ENCODE results near the gene MYO1F. TPM values are rescaled to one million over a fixed set of nuclear protein-coding genes. Genes with fewer than 3 reads are reported as not detected.
A peak's percentile ranks its signal among the peaks of the same experiment; 100 is the strongest.

Gene MYO1F
- total and polyA plus RNA-seq, 2 of the 13 experiments (the other 11 are each of a cell fraction or from before 2014, with no cell fraction given) = 0.09 to 0.13 TPM

DNA sequence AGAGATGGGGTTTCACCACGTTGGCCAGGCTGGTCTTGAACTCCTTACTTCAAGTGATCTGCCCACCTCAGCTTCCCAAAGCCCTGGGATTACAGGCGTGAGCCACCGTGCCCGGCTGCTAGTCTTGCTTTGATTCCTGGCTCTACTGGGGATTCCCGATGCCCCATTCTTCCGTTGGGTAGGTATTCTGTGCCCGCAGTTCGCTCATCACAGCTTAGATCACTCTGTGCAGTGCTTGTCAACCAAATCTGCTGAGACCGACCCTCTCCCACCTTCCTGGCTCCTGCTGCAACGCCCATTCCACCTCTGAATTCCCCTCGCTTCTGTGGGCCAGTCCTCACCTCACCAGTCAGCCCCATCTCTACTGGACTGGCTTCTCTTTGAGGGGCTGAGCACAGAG, 58.7 kb downstream of the MYO1F start:
- TF ChIP-seq ZNF512 (CRISPR knock-in tag; IDR thresholded peaks at IDR 0.05) (no peak), FLYWCH1 (CRISPR knock-in tag; IDR thresholded peaks at IDR 0.05) (no peak)
- no peaks in the 10 kb centered on the region for H3K36me3 ChIP-seq (replicated peaks in 1 of 2; ENCODE audit: control insufficient read depth in 1 of 2, insufficient read depth in 2 of 2, low read length in 2 of 2)
- BruUV-seq (replicated peaks) = no TSS peak
- POLR2A ChIA-PET = interaction anchor here (1.1 kb wide), 1 partner anchor 74 kb away, joined by 5 read pairs; the partner anchor contains the start of gene HNRNPM
- no peak overlapping the region for H3K9ac ChIP-seq (ENCODE audit: insufficient read depth, low read depth, low read length)
- H3K27ac ChIP-seq (ENCODE audit: extremely low read length, insufficient read depth, low read length) = no peak overlapping the region
- CTCF ChIA-PET (ENCODE audit: low intra/inter-chr PET ratio, low total read pairs) = no interaction called here
- intact Hi-C loops (cut with micrococcal nuclease; ENCODE audit: unreplicated experiment) (no loop called here), in situ Hi-C loops (cut with HindIII; ENCODE audit: extremely low pct_ligation_motif_present, low pct_unique_long_range_greater_than_20kb) (no loop called here)
- H3K4me3 ChIP-seq (replicated peaks in 1 of 3; ENCODE audit: insufficient read depth in 1 of 3, low read depth in 2 of 3, low read length in 3 of 3) = no peak overlapping the region
- no peak overlapping the region for H2AFZ ChIP-seq (ENCODE audit: low read length)
- FAIRE-seq (no peak), DNase-seq (ENCODE audit: low spot score) (no peak), ATAC-seq (no peak)
- whole genome bisulfite sequencing (ENCODE audit: low lambda C conversion rate) = 53% methylated on average over 11 of the region's 11 CpGs
- H3K9me3 ChIP-seq (ENCODE audit: low read length) = no peaks in the 10 kb centered on the region
- no peak overlapping the region for H3K4me2 ChIP-seq (ENCODE audit: low read depth, low read length)
- no peaks in the 10 kb centered on the region for H3K79me2 ChIP-seq (ENCODE audit: insufficient read depth, low read length)
- peaks cover 36% of the 10 kb centered on the region for H3K4me1 ChIP-seq (ENCODE audit: insufficient read depth, low read length)
- H4K20me1 ChIP-seq (ENCODE audit: insufficient read depth, low read length) = no peaks in the 10 kb centered on the region
- 0 out of 5 replicates have a peak, but pooled peaks cover 0 to 2% of the 10 kb centered on the region in 2 experiments for H3K27me3 ChIP-seq (ENCODE audit: control insufficient read depth in 1 of 2, insufficient read depth in 2 of 2, low read length in 2 of 2)

DNA sequence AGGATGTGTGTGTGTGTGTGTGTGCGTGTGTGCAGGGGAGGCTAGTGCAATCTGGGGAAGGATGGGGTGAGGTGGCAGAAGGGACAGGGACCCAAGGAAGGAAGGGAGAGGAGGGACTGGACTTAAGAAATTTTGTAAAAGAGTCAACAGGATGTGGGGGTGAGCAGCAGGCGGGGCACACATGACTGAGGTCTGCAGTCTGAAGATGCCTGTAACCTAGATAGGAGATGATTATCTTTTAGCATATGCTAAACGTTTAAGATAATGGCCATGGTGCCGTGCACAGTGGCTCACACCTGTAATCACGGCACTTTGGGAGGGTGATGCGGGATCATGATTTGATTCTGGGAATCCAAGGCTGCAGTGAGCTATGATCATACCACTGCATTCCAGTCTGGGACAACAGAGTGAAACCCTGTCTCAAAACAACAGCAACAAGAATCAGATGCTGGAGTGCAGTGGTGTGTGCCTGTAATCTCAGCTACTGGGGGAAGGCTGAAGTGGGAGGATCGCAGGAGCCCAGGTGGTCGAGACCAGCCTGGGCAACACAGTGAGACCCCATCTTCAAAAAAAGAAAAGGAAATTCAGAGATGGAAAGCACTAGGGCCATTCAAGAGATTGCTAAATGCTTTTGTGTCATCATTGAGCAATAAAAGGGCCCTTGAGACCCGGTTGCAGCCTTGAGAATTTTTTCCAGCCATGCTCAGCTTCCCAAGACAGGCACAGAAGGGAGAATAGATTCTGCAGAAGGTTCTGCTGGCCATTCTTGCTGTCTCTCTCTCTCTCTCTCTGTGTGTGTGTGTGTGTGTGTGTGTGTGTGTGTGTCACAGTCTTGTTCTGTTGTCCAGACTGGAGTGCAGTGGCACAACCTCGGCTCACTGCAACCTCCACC, 59.4 kb downstream of the MYO1F start:
- WGBS (ENCODE audit: low lambda C conversion rate) = 20% methylated on average over 10 of the region's 10 CpGs
- H3K79me2 ChIP-seq (ENCODE audit: insufficient read depth, low read length) = no peaks in the 10 kb centered on the region
- no TSS peak for BruUV-seq (replicated peaks)
- intact Hi-C loops (cut with micrococcal nuclease; ENCODE audit: unreplicated experiment) = no loop called here
- no peaks in the 10 kb centered on the region for H3K9me3 ChIP-seq (ENCODE audit: low read length)
- H3K27ac ChIP-seq (ENCODE audit: extremely low read length, insufficient read depth, low read length) = no peak overlapping the region
- H3K27me3 ChIP-seq (ENCODE audit: control insufficient read depth in 1 of 2, insufficient read depth in 2 of 2, low read length in 2 of 2) = 0 out of 5 replicates have a peak, but pooled peaks cover 0 to 2% of the 10 kb centered on the region in 2 experiments
- POLR2A ChIA-PET = interaction anchor here (1.1 to 1.7 kb wide), 2 partner anchors 8 to 73 kb away, joined by 5 to 6 read pairs; partner anchors contain the start of gene HNRNPM
- no peaks in the 10 kb centered on the region for H3K36me3 ChIP-seq (replicated peaks in 1 of 2; ENCODE audit: control insufficient read depth in 1 of 2, insufficient read depth in 2 of 2, low read length in 2 of 2)
- H2AFZ ChIP-seq (ENCODE audit: low read length) = no peak overlapping the region
- H3K9ac ChIP-seq (ENCODE audit: insufficient read depth, low read depth, low read length) = no peak overlapping the region
- in situ Hi-C loops (cut with HindIII; ENCODE audit: extremely low pct_ligation_motif_present, low pct_unique_long_range_greater_than_20kb) = no loop called here
- ATAC-seq (no peak), DNase-seq (ENCODE audit: low spot score) (no peak), FAIRE-seq (no peak)
- H3K4me1 ChIP-seq (ENCODE audit: insufficient read depth, low read length) = peaks cover 44% of the 10 kb centered on the region
- no peak overlapping the region for H3K4me3 ChIP-seq (replicated peaks in 1 of 3; ENCODE audit: insufficient read depth in 1 of 3, low read depth in 2 of 3, low read length in 3 of 3)
- CTCF ChIA-PET (ENCODE audit: low intra/inter-chr PET ratio, low total read pairs) = no interaction called here
- H3K4me2 ChIP-seq (ENCODE audit: low read depth, low read length) = no peak overlapping the region
- TF ChIP-seq PBX3 (CRISPR knock-in tag; IDR thresholded peaks at IDR 0.05; ENCODE audit: borderline replicate concordance) (no peak), KDM4B (CRISPR knock-in tag; IDR thresholded peaks at IDR 0.05) (no peak), ZNF766 (CRISPR knock-in tag; IDR thresholded peaks at IDR 0.05; ENCODE audit: borderline replicate concordance) (no peak), ZNF234 (CRISPR knock-in tag; conservative IDR thresholded peaks at IDR 0.05) (no peak), ZNF121 (CRISPR knock-in tag; IDR thresholded peaks at IDR 0.05) (peak; percentile 77), TAF15 (IDR thresholded peaks at IDR 0.05; ENCODE audit: low read depth, low read length, poor library complexity, severe bottlenecking) (no peak)
- no peaks in the 10 kb centered on the region for H4K20me1 ChIP-seq (ENCODE audit: insufficient read depth, low read length)

Data from HepG2 (cell line).